Kidney glomerular epithelial cell (primary cell): ENCODE data around the gene PSMC5.
A peak's percentile ranks its signal among the peaks of the same experiment; 100 is the strongest.

ENCODE experiments used
- DNase-seq: peaks from one replicate; lab custom pipeline; 2025; lab: John Stamatoyannopoulos, UW

The PSMC5 gene

GRCh38 chr17:63820963-63821561, 6.2 kb upstream of the PSMC5 start:
- no peak for DNase-seq

- DNase-seq, result no peak
Observed at GRCh38 chr17:63821804-63822203, 5.4 kb upstream of the PSMC5 start.

DNA sequence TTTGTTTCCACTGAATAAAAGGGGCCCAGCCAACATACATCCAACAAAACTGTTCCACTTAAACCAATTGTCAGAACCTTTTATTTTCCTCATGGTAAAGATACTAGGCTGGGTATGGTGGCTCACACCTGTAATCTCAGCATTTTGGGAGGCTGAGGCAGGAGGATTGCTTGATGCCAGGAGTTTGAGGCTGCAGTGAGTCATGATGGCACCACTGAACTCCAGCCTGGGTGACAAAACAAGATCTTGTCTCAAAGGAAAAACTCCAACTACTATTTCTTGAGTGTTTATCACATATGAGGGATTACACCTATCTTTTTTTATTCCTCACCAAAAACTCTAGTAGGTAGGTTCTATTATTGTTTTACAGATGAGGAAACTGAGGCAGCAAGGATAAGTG, 4.7 kb upstream of the PSMC5 start:
- DNase-seq, result no peak

DNA sequence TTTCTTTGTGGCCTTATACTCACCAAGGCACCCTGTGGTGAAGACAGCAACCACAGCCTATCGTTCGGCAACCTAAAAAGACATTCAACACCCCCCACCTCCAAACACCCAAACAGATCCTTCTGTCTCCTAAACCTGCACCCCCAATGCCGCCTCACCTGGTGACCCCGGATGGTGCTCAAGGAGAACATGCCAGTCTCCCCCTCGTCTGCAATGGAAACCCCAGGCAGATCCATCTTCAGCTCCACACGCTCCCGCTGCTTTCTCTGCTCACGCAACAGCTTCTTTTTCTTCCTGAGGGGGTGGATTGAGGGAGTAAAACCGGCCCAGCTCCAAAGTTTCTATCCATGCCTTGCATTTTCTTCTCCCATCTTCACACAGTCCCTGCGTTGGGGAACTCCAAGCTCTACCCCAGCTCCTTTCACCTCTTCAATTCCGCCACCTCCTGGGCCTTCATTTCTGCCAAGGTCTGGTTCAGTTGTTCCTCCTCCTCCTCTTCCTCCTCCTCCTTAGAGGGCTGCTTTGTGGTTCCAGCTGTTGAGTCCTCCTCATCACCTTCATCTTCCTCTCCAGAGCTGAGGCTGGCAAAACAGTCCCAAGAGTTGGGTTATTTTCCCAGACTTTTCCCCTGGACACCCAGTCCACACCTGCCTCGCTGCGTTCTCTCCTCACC, 3.4 kb upstream of the PSMC5 start:
- no peak for DNase-seq

GRCh38 chr17:63824362-63824761, 2.9 kb upstream of the PSMC5 start:
- DNase-seq, result no peak

DNA sequence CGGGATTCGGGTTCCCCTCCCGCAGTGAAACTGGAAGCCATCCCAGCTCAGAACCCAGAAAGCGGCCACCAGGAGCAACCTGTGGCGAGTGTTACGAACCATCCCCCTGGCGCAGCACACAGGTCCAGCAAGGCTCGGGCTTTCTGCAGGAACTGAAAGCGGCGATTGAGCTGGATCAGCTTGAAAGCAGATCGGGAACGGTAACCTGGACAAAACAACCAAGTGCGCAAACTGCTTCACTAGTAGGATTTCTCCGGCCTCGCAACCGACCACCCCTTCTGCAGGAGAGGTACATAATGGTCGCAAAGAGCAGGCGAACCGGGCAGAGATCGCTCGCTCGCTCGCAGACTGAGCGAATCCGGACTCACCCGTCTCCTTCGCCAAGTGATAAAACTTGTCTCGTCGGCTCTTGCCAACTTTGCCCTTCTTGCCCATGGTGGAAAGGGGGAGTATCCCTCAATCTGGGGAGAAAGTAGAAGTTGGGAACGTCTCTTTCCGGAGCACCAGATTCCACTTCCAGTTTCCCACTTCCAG, 696 bp upstream of the PSMC5 start:
- DNase-seq, result peak; percentile 14

DNA sequence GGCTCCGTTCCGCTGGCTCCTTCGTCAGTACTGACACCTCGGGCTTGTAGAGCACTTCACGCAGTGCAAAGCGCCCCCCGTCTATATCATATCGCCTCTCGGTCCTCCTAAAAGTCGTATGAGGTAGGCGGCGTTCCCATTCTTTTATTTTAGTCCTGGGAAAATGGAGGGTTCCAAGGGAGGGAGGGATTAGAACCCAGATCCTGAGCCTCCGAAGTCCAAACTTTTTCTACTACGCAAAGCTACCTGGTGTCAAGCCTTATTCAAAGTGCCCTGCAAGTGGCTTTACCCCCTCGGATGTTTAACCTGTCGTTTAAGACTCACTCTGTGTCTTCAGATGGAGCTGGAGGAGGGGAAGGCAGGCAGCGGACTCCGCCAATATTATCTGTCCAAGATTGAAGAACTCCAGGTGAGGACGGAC, 580 bp downstream of the PSMC5 start:
- DNase-seq, result no peak

- no peak for DNase-seq
Observed at GRCh38 chr17:63828936-63829335, 1.7 kb downstream of the PSMC5 start.

GRCh38 chr17:63830278-63830677, 3.0 kb downstream of the PSMC5 start:
- DNase-seq, result no peak

- DNase-seq, result no peak
Observed at GRCh38 chr17:63830904-63831491, 3.8 kb downstream of the PSMC5 start.

- no peak for DNase-seq
Observed at GRCh38 chr17:63831505-63831904, 4.3 kb downstream of the PSMC5 start.

DNA sequence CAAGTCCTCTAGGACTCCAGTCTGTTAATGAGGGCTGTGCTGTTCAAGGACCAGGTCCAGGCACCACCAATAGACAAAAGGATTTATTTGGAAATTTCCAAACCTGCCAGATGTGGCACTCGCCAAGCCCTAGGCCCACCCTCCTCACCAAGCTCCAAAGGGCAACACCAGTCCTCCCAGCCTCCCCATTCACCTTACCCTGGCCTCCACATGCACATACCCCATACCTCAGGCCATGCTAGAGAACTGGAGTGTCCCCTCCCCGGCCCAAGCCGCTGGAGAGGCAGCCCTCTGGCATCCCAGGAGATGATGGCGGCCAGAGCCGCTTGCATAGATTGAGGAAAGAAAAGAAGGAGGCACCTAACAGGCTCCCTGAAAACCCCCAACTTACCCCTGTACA, 4.8 kb downstream of the PSMC5 start:
- no peak for DNase-seq

DNA sequence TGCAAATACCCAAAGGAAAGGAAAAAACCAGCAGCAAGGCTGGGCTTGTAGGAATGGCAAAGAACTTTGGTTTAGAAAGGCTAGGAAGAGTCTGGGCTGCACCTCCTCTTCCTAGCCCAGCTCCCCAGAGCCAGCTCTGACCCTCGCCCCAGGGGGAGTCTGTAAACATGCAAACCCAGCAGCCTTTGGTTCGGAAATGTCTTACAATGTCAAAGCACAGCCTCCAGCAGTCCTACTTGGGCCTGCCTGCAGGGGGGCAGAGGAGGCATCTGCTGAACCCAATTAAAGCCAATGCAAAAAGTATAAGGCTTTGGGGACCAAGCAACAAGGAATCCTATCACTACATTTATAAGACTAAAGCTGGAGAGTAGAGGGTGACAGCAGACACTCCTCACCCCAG, 5.2 kb downstream of the PSMC5 start:
- no peak for DNase-seq

- DNase-seq, result no peak
Observed at GRCh38 chr17:63833026-63833740, 6.0 kb downstream of the PSMC5 start.

- no peak for DNase-seq
Observed at GRCh38 chr17:63833741-63834373, 6.6 kb downstream of the PSMC5 start.

DNA sequence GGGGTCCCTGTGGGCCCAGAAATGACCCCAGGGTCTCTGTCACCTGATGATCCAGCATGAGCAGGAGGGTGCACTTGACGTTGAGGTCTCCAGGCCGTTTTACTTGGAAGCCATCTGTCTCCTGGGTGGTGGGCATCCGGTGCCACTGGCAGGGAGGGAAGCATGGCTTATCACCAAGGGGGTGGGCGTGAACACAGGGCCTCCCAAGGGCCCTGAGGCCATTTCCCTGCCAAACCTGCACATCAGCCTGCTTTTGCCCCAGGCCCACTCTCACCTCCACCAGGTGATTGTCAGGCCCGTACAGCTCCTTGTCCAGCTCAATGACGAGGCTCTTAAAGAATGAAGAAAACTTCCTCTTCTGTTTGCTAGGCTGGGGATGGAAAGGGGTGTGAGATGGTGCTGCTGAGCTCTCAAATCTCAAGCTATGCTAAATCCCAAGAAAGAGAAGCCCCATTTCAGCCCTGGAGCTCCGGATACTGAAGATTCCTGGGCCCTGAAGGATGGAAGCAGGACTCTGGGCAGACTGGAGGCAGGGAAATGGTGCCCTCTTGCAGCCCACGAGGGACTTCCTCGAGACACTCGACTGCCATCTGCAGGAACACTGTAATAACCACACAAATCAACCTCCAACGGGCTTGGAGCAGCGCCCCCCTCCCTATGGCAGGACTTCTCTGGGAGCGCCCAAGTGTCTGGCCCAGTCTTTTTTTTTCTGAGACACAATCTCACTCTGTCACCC, 7.4 kb downstream of the PSMC5 start:
- DNase-seq, result peak; percentile 50

DNA sequence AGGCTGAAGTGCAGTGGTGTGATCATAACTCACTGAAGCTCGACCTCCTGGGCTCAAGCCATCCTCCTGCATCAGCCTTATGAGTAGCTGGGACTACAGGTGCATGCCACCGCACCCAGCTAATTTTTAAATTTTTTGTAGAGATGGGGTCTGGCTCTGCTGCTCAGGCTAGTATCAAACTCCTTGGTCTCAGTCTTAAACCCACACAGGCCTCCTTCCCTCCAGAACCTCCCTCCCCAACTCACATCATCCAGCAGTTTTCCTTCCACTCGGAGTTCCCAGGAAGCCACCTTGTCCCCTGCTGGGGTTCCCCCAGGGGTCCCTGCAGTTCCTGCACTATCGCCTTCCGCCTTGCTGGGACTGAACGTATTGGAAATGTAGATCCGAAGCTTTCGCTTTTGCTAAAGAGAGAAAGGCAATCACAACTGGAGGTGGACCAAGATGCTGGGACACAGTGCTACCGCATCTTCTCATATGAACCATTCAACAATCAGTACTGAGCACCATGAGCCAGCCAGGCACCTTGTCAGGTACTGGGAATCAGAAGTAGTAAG, 8.0 kb downstream of the PSMC5 start:
- no peak for DNase-seq

DNA sequence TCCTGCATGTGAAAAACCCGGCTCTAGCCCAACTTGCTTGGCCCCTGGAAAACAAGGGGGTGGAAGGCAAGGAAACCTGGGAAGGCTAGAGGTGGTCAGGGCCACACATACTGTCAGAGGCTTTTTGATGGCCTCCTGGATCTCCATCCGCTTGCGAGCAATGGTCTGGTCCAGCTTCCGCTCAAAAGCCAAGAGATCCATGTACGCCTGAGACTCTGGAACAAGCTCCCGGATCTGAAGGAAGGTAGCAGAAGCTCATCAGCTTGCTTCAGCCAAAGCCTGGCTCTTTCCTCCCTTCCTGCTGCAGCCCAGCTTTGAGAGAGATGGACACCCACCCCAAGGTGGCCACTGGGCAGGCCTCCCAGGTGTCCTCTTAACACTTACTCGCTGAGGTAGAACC, 9.6 kb downstream of the PSMC5 start:
- no peak for DNase-seq

DNA sequence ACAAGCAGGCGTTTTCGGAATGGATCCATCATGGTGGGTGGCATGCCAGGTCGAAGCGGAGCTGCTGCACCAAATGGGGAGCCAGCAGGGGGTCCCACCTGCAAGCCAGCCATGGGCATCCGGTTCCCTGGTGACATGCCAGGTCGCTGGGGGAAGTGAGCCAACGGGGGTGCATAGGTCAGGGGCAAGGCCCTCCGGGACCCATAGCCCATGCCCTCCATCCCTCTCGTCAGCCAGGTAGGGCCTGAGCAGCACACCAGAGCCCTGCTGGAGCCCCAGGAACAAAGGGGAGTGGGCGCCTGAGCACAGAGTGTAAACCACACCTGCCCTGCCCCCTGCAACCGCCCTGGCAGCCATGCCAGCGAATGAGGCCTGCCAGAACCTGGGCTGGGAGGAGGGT, 10.2 kb downstream of the PSMC5 start:
- no peak for DNase-seq

DNA sequence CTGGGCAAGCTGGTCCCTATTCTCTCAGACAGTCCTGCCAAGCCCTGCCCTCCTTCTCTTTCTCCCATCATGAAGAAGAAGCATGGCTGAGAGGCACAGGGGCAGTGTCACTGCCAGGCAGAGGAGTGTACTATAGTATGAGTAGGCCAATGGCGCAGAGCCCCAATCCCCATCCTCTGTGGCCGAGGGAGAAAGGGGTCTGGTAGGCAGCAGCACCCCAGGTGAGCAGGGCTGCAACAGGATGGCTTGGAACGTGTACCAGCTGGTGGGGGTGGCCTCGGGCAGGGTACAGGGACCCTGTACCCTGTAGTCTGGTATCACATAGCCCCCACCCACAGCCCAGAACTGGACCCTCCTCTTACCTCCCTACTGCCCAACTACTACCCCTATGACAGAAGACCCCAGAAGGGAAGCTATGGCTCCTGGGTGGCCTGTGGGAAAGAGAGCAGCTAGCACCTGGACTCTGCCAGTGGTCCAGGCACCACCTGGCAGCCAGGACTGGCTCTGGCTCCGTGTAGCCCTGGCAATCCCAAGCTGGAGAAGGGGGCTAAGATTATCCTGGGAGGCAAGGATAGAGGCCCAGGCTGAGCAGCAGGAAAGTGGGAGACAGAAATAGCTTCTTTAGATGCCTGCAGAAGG, 10.8 kb downstream of the PSMC5 start:
- DNase-seq, result no peak
